ENCODE measurements around the gene CEBPB.
"Not testable (repeated sequence)": the region's sequence is repeated elsewhere in the genome, so short reads cannot be mapped to it uniquely, and the experiment has no call there.

The CEBPB gene

GRCh38 chr20:50193199-50193835, 2.7 kb downstream of the CEBPB start:
- DNase-seq (ENCODE audit: low read depth in 2 of 2), result no peak

GRCh38 chr20:50193836-50194421, 3.3 kb downstream of the CEBPB start:
- DNase-seq (ENCODE audit: low read depth in 2 of 2), result no peak

- no peak for DNase-seq (ENCODE audit: low read depth in 2 of 2)
Observed at GRCh38 chr20:50194422-50194830, 3.8 kb downstream of the CEBPB start.

DNA sequence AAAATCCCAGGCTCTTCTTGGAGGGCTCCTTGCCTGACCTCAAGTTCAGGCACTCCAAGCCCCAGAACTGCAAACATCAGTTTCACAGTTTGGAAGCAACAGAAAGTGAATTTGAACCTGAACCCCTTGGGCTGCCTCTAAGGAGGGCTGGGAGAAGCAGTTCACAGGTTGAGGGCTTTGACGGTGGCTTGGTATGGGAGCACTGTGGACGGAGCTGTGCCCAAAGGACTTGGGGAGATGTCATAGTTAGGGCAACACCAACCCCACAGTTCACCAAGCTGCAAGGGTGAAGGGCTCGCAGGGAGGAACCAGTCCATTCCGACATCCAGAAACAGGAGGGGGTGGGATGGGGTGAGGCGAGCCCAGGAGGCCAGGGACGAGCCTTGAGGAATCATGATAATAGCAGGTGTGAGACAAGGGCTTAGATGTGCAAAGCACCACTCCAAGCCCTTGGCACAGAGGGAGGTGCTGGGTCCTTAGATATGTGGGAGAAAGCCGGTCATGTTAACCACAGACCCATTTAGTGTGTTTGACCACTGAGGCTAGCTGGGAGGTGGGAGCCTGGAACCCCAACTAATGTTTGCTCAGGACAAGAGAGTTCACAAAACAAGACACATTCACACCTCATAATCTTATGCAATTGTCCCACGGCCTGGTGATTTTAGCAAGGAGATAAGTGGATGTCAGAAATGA, 4.3 kb downstream of the CEBPB start:
- DNase-seq (ENCODE audit: low read depth in 2 of 2), result no peak

DNA sequence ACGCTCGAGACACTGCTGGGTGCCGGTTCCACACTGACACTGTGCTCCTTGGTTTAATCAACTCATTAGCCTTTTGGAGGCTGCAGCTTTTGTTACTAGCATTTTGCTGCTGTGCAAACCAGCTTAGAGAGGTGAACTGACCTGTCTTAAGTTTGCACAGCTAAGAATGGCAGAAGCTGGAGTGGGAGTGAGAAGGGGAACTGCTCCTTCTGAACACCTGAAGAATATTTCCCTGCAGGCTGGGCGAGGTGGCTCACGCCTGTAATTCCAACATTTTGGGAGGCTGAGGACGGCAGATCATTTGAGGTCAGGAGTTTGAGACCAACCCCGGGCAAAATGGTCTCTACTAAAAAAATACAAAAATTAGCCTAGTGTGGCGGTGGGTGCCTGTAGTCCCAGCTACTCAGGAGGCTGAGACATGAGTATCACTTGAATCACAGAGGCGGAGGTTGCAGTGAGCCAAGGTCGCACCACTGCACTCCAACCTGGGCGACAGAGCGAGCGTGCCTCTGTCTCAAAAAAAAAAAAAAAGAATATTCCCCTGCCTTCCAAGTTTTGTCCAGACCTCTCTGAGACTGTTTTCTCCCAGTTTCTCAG, 5.0 kb downstream of the CEBPB start:
- DNase-seq (ENCODE audit: low read depth in 2 of 2), result no peak

DNA sequence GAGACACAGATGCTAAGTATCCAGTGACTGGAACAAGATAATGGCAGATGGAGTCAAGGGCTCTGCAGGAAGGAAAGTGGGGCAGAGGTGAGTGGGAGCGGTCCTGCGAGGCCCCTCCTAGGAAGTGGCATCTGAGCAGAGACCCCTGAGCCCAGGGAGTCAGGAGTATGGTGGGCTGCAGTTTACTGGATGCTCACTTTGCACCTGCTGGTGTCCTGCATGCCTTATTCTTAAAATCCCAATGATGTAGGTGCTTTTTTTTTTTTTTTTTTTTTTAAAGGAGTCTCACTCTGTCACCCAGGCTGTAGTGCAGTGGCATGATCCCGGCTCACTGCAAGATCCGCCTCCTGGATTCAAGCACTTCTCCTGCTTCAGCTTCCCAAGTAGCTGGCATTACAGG, 5.6 kb downstream of the CEBPB start:
- no peak for DNase-seq (ENCODE audit: low read depth in 2 of 2)

- DNase-seq (ENCODE audit: low read depth in 2 of 2), result no peak
Observed at GRCh38 chr20:50196896-50197295, 6.3 kb downstream of the CEBPB start.

- DNase-seq (ENCODE audit: low read depth in 2 of 2), result no peak
Observed at GRCh38 chr20:50197463-50198179, 7.0 kb downstream of the CEBPB start.

GRCh38 chr20:50198180-50198666, 7.6 kb downstream of the CEBPB start:
- DNase-seq (ENCODE audit: low read depth in 2 of 2), result no peak

DNA sequence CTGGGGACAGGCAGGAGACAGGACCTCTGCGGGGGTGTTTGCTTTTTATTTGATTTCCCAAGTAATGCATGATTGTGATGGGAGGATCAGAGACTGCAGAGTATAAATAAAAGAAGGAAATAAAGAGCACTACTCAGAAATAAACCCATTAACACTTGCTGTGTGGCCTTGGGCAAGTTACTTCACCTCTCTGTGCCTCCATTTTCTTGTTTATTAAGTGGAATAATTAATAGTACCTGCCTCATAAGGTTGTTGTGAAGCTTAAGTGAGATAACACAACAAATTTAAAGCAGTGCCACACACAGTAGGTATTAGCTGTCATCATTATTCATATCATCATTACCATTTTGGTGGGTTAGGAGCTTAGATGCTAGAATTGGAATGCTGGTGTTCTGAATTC, 8.1 kb downstream of the CEBPB start:
- no peak for DNase-seq (ENCODE audit: low read depth in 2 of 2)

- no peak for DNase-seq (ENCODE audit: low read depth in 2 of 2)
Observed at GRCh38 chr20:50199703-50200102, 9.1 kb downstream of the CEBPB start.

- no peak for DNase-seq (ENCODE audit: low read depth in 2 of 2)
Observed at GRCh38 chr20:50200482-50201104, 10.0 kb downstream of the CEBPB start.

GRCh38 chr20:50201710-50202109, 11.1 kb downstream of the CEBPB start:
- DNase-seq (ENCODE audit: low read depth in 2 of 2), result not testable (repeated sequence)

GRCh38 chr20:50202677-50203076, 12.0 kb downstream of the CEBPB start:
- DNase-seq (ENCODE audit: low read depth in 2 of 2), result no peak

GRCh38 chr20:50203951-50204937, 13.6 kb downstream of the CEBPB start:
- DNase-seq (ENCODE audit: low read depth in 2 of 2), result no peak

DNA sequence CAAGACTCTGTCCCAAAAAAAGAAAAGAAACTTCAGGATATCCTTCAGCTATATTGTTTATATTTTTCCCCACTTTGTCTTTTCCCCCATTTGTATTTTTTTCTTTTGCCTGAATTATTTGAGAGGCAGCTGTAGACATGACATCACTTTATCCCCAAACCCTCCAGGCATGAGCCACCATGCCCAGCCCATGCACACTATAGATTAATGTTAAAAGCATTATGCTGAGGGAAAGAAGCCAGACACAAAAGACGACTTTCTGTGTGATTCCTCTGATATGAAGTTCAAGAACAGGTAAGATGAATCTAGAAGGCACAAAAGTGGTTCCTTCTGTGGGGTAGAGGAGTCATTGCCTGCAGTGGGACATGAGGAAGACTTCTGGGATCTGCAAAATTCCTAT, 16.4 kb downstream of the CEBPB start:
- DNase-seq (ENCODE audit: low read depth in 2 of 2), result no peak

GRCh38 chr20:50208085-50208491, 17.5 kb downstream of the CEBPB start:
- no peak for DNase-seq (ENCODE audit: low read depth in 2 of 2)

DNA sequence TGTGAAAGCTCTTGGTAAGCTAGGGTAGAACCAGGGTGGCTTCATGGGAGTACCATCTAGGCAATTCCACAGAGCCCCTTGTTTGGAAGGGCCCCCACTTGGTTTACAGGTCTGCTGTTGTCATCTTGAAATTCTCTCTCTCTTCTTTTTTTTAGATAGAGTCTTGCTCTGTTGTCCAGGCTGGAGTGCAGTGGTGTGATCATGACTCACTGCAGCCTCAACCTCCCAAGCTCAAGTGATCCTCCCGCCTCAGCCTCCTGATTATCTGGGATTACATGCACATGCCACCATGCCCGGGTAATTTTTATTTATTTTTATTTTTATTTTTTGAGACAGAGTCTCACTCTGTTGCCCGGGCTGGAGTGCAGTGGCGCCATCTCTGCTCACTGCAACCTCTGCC, 18.2 kb downstream of the CEBPB start:
- DNase-seq (ENCODE audit: low read depth in 2 of 2), result not testable (repeated sequence)

DNA sequence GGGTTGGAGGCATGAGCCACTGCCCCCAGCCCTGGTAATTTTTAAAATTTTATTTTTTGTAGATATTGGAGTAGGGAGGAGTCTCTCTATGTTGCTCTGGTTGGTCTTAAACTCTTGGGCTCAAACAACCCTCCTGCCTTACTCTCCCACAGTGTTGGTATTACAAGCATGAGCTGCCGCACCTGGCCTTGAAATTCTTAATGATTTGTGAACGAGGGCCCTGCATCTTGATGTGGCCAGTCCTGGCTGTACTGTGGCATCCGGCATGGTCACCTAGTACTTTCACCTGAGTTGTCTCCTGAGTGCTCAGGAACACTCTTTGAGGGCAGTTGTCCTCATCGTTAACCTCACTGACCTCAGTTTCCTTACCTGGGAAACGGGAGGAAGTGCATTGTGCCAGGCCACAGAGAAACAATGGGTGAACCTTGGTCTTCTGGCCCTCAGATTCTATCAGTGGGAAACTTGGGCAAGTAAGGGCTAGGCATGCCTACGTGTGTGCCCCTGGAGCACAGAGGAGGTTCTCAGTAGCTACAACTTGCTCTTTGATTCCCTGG, 19.5 kb downstream of the CEBPB start:
- no peak for DNase-seq (ENCODE audit: low read depth in 2 of 2)

- no peak for DNase-seq (ENCODE audit: low read depth in 2 of 2)
Observed at GRCh38 chr20:50211091-50211490, 20.5 kb downstream of the CEBPB start.
